Hindlimb muscle (tissue), 1 donor: Measurements from ENCODE around the gene MIB1. TPM values are rescaled to one million over a fixed set of nuclear protein-coding genes. Genes with fewer than 3 reads are reported as not detected.
A peak's percentile ranks its signal among the peaks of the same experiment; 100 is the strongest.
"Not testable (repeated sequence)": the region's sequence is repeated elsewhere in the genome, so short reads cannot be mapped to it uniquely, and the experiment has no call there.

Experiments used
- DNase-seq: peaks from one replicate; pipeline ENCODE4 v3.0.0-alpha.2; 2013
- polyA plus RNA-seq: library from polyadenylated mRNA; unstranded; fragments of 120-200 nt; gene quantifications from one replicate; pipeline ENCODE4 v1.2.1, GENCODE V29; 2013; ENCODE audit not compliant: insufficient read length

Gene MIB1
- polyA plus RNA-seq, 1 donor, result 46.1 TPM

GRCh38 chr18:21743166-21743832 lies 2.7 kb downstream of the MIB1 start:
- no peak for DNase-seq

- no peak for DNase-seq
Observed at GRCh38 chr18:21745231-21745630, 4.6 kb downstream of the MIB1 start.

- DNase-seq, result no peak
Observed at GRCh38 chr18:21747268-21747667, 6.7 kb downstream of the MIB1 start.

- no peak for DNase-seq
Observed at GRCh38 chr18:21747764-21748693, 7.4 kb downstream of the MIB1 start.

GRCh38 chr18:21757833-21758232 lies 17.2 kb downstream of the MIB1 start:
- no peak for DNase-seq

- no peak for DNase-seq
Observed at GRCh38 chr18:21759836-21760235, 19.2 kb downstream of the MIB1 start.

GRCh38 chr18:21760321-21760720 lies 19.7 kb downstream of the MIB1 start:
- DNase-seq, result no peak

GRCh38 chr18:21761471-21762115 lies 21.0 kb downstream of the MIB1 start:
- DNase-seq, result no peak

- DNase-seq, result no peak
Observed at GRCh38 chr18:21762181-21762772, 21.7 kb downstream of the MIB1 start.

GRCh38 chr18:21763846-21764646 lies 23.5 kb downstream of the MIB1 start:
- DNase-seq, result no peak

- no peak for DNase-seq
Observed at GRCh38 chr18:21769206-21769605, 28.6 kb downstream of the MIB1 start.

GRCh38 chr18:21774722-21775121 lies 34.1 kb downstream of the MIB1 start:
- DNase-seq, result no peak

GRCh38 chr18:21777814-21778213 lies 37.2 kb downstream of the MIB1 start:
- no peak for DNase-seq

GRCh38 chr18:21786526-21786925 lies 45.9 kb downstream of the MIB1 start:
- DNase-seq, result no peak

GRCh38 chr18:21796089-21796488 lies 55.5 kb downstream of the MIB1 start:
- not testable (repeated sequence) for DNase-seq

- DNase-seq, result peak; percentile 26
Observed at GRCh38 chr18:21798126-21798525, 57.5 kb downstream of the MIB1 start.

GRCh38 chr18:21799721-21800120 lies 59.1 kb downstream of the MIB1 start:
- peak; percentile 8 for DNase-seq

GRCh38 chr18:21803495-21803894 lies 62.9 kb downstream of the MIB1 start:
- DNase-seq, result no peak

- DNase-seq, result no peak
Observed at GRCh38 chr18:21805771-21806366, 65.3 kb downstream of the MIB1 start.

GRCh38 chr18:21808185-21808584 lies 67.6 kb downstream of the MIB1 start:
- no peak for DNase-seq

- no peak for DNase-seq
Observed at GRCh38 chr18:21809725-21810124, 69.1 kb downstream of the MIB1 start.

- no peak for DNase-seq
Observed at GRCh38 chr18:21815101-21815500, 74.5 kb downstream of the MIB1 start.
